ENCODE data around the gene FXR2. TPM values are rescaled to one million over a fixed set of nuclear protein-coding genes. Genes with fewer than 3 reads are reported as not detected.

The FXR2 gene
- polyA plus RNA-seq, 1 donor from 2014 or later, result 118 TPM

GRCh38 chr17:7590743-7591142, 24.0 kb downstream of the FXR2 start:
- no peak overlapping the region for H3K9ac ChIP-seq (ENCODE audit: low read length)
- no peaks in the 10 kb centered on the region for H3K27me3 ChIP-seq (ENCODE audit: insufficient read depth, low read depth, low read length)
- no peak overlapping the region for H3K4me2 ChIP-seq (ENCODE audit: low read length)
- no peak overlapping the region for H3K4me3 ChIP-seq (ENCODE audit: low read length)
- no peaks in the 10 kb centered on the region for H3K79me2 ChIP-seq (replicated peaks; ENCODE audit: insufficient read depth, low read length)
- no peaks in the 10 kb centered on the region for H3K9me2 ChIP-seq (ENCODE audit: insufficient read depth, low read length)
- no peaks in the 10 kb centered on the region for H3K9me3 ChIP-seq (ENCODE audit: low read length)
- H4K20me1 ChIP-seq (ENCODE audit: insufficient read depth), result no peaks in the 10 kb centered on the region
- H2AFZ ChIP-seq (ENCODE audit: low read depth, low read length), result no peak overlapping the region
- peaks cover 7% of the 10 kb centered on the region for H3K36me3 ChIP-seq (ENCODE audit: insufficient read depth, low read length)
- TF ChIP-seq SMC3 (conservative IDR thresholded peaks at IDR 0.05; ENCODE audit: poor library complexity) (no peak), RAD21 (conservative IDR thresholded peaks at IDR 0.05) (no peak), EP300 (conservative IDR thresholded peaks at IDR 0.05; ENCODE audit: poor library complexity, severe bottlenecking) (no peak), EZH2 (IDR thresholded peaks at IDR 0.05; ENCODE audit: borderline replicate concordance, insufficient read depth, low read length, poor library complexity, severe bottlenecking) (no peak), MXI1 (conservative IDR thresholded peaks at IDR 0.05; ENCODE audit: poor library complexity, severe bottlenecking) (no peak), TAF1 (IDR thresholded peaks at IDR 0.05; ENCODE audit: low read depth) (no peak), POLR2AphosphoS5 (IDR thresholded peaks at IDR 0.05) (no peak), CTCF (IDR thresholded peaks at IDR 0.05; ENCODE audit: poor library complexity, severe bottlenecking) (no peak), REST (IDR thresholded peaks at IDR 0.05; ENCODE audit: borderline replicate concordance) (no peak)
- no peak overlapping the region for H3K27ac ChIP-seq (ENCODE audit: low read length)
- no peaks in the 10 kb centered on the region for H3F3A ChIP-seq (ENCODE audit: insufficient read depth, low read length, poor library complexity, severe bottlenecking)

GRCh38 chr17:7589891-7590691, 24.6 kb downstream of the FXR2 start, which contains the start of gene SOX15:
TSS of gene SOX15 (minus strand) at chr17:7590094. CDS start at chr17:7589676, 418 bp downstream.
- H3K4me2 ChIP-seq (ENCODE audit: low read length), result no peak within 1 kb of the TSS
- peaks cover 7% of the 10 kb centered on the region for H3K36me3 ChIP-seq (ENCODE audit: insufficient read depth, low read length)
- H2AFZ ChIP-seq (ENCODE audit: low read depth, low read length), result no peak within 1 kb of the TSS
- no peaks in the 10 kb centered on the region for H3K79me2 ChIP-seq (replicated peaks; ENCODE audit: insufficient read depth, low read length)
- peak within 1 kb of the TSS; percentile 38 for H3K4me3 ChIP-seq (ENCODE audit: low read length)
- H3F3A ChIP-seq (ENCODE audit: insufficient read depth, low read length, poor library complexity, severe bottlenecking), result no peaks in the 10 kb centered on the region
- H3K9me2 ChIP-seq (ENCODE audit: insufficient read depth, low read length), result no peaks in the 10 kb centered on the region
- H3K27me3 ChIP-seq (ENCODE audit: insufficient read depth, low read depth, low read length), result no peaks in the 10 kb centered on the region
- H4K20me1 ChIP-seq (ENCODE audit: insufficient read depth), result no peaks in the 10 kb centered on the region
- no peak within 1 kb of the TSS for H3K9ac ChIP-seq (ENCODE audit: low read length)
- no peak within 1 kb of the TSS for H3K27ac ChIP-seq (ENCODE audit: low read length)
- TF ChIP-seq POLR2AphosphoS5 (IDR thresholded peaks at IDR 0.05) (no peak), EP300 (conservative IDR thresholded peaks at IDR 0.05; ENCODE audit: poor library complexity, severe bottlenecking) (no peak), EZH2 (IDR thresholded peaks at IDR 0.05; ENCODE audit: borderline replicate concordance, insufficient read depth, low read length, poor library complexity, severe bottlenecking) (no peak), MXI1 (conservative IDR thresholded peaks at IDR 0.05; ENCODE audit: poor library complexity, severe bottlenecking) (no peak), SMC3 (conservative IDR thresholded peaks at IDR 0.05; ENCODE audit: poor library complexity) (no peak), RAD21 (conservative IDR thresholded peaks at IDR 0.05) (no peak), CTCF (IDR thresholded peaks at IDR 0.05; ENCODE audit: poor library complexity, severe bottlenecking) (no peak), TAF1 (IDR thresholded peaks at IDR 0.05; ENCODE audit: low read depth) (no peak), REST (IDR thresholded peaks at IDR 0.05; ENCODE audit: borderline replicate concordance) (no peak)
- H3K9me3 ChIP-seq (ENCODE audit: low read length), result no peaks in the 10 kb centered on the region

Measured in neural cell (in vitro differentiated cells).